Transverse colon (tissue), 4 donors: ENCODE data around the gene C1orf174. TPM values are rescaled to one million over a fixed set of nuclear protein-coding genes. Genes with fewer than 3 reads are reported as not detected.
A peak's percentile ranks its signal among the peaks of the same experiment; 100 is the strongest.

Experiments used
- DNase-seq: peaks from one replicate; pipeline ENCODE4 v3.0.0-alpha.2; 2019
- H3K27ac ChIP-seq, 4 donors: fragments of 200-600 bp; sonication (generic); 2 replicates each; pipeline ENCODE4 v1.5.1; 2016 to 2018; ENCODE audit warnings: inconsistent platforms in 4 of 4
- H3K27me3 ChIP-seq: fragments of 200-600 bp; sonication (generic); 2 replicates; pipeline ENCODE4 v1.5.1; 2017; ENCODE audit warnings: inconsistent platforms
- H3K36me3 ChIP-seq, 4 donors: fragments of 200-600 bp; sonication (generic); 2 replicates each; pipeline ENCODE4 v1.5.1; 2017 to 2019; ENCODE audit warnings: inconsistent platforms in 4 of 4
- H3K4me1 ChIP-seq, 4 donors: fragments of 200-600 bp; sonication (generic); 2 replicates each; pipeline ENCODE4 v1.5.1; 2017 to 2020; ENCODE audit warnings: inconsistent platforms in 4 of 4
- H3K4me3 ChIP-seq, 4 donors: fragments of 200-600 bp; sonication (generic); 1 replicate in 1 of 4; 2 replicates in 3 of 4; pipeline versions ENCODE4 v1.5.1 to v1.6.1; 2017 to 2019; ENCODE audit warnings: inconsistent platforms in 4 of 4
- H3K9me3 ChIP-seq, 2 donors: fragments of 200-600 bp; sonication (generic); 2 replicates each; pipeline ENCODE4 v1.5.1; 2017 to 2019; ENCODE audit warnings: inconsistent platforms in 2 of 2
- CTCF ChIP-seq, 5 experiments: fragments of 200-600 bp in 3 of 5; fragments of 450-650 bp in 2 of 5; sonication (generic) in 3 of 5; IDR thresholded peaks; 1 replicate in 2 of 5; 2 replicates in 3 of 5; pipeline ENCODE4 v1.5.1; 2016 to 2017; ENCODE audit warnings: antibody characterized with exemption in 5 of 5, inconsistent platforms in 3 of 5, mild to moderate bottlenecking in 2 of 5, moderate library complexity in 1 of 5
- EP300 ChIP-seq: sonication (generic); formaldehyde crosslinking; IDR thresholded peaks from one replicate; pipeline ENCODE4 v1.6.1; 2017; ENCODE audit warnings: antibody characterized with exemption, low read depth
- POLR2A ChIP-seq: fragments of 450-650 bp; IDR thresholded peaks from one replicate; pipeline ENCODE4 v1.6.1; 2016; ENCODE audit warnings: antibody characterized with exemption, mild to moderate bottlenecking, moderate library complexity
- POLR2AphosphoS5 ChIP-seq, 3 donors: sonication (generic); formaldehyde crosslinking; IDR thresholded peaks; one replicate each; pipeline ENCODE4 v1.6.1; 2016; ENCODE audit warnings: antibody characterized with exemption in 3 of 3
- WGBS, 2 donors: methylation state at CpG; one replicate each; pipeline ENCODE4 v1.1.5; 2018; ENCODE audit warnings: low coverage in 1 of 2; 5-methylcytosine and 5-hydroxymethylcytosine counted together
- in situ Hi-C, 4 donors: fragments of 200-750 bp; cut with MboI; loops; one replicate each; pipeline versions ENCODE4 v1.15.0 to v1.15.1; 2017; ENCODE audit warnings: low sequenced_read_pairs in 3 of 4, low pct_ligation_motif_present in 1 of 4, low pct_unique_long_range_greater_than_20kb in 1 of 4
- intact Hi-C: fragments of 100-400 bp; cut with DNase I; formaldehyde crosslinking; loops from one replicate; pipeline ENCODE4 v1.15.1; 2023; ENCODE audit warnings: low total_unique reads
- total RNA-seq, 4 donors: library from RNA; depleted of rRNA; stranded (reverse); fragments of >200 nt; gene quantifications; one replicate each; pipeline ENCODE4 v1.1.0, GENCODE V29; 2016

Gene C1orf174
- total RNA-seq: 10 to 100 TPM; 23.5 to 45.4 (median 36.6) TPM

- Histone ChIP-seq H3K27me3 (no peaks in the 10 kb centered on the region), H3K27ac (peak within 1 kb of the TSS; percentile 89 to 100 (median 98)), H3K4me3 (peak within 1 kb of the TSS; percentile 80 to 96 (median 90)), H3K36me3 (no peaks in the 10 kb centered on the region), H3K9me3 (peaks cover 0 to 10% of the 10 kb centered on the region in 2 donors), H3K4me1 (peaks cover 7 to 28% (median 23%) of the 10 kb centered on the region in 4 donors)
- in situ Hi-C loops (no loop called here), intact Hi-C loops (no loop called here)
- whole genome bisulfite sequencing, 2 donors: 0% methylated on average over 54 of the region's 58 CpGs; no CpG with 5 or more reads in 1 of the 2 donors
- peak; percentile 96 for DNase-seq
- TF ChIP-seq CTCF (IDR thresholded peaks at IDR 0.05): no peak
- TF ChIP-seq POLR2A: peak; percentile 72
- no peak for TF ChIP-seq EP300
- peak; percentile 8 to 81 (median 78) for TF ChIP-seq POLR2AphosphoS5 (IDR thresholded peaks at IDR 0.05)
Observed at GRCh38 chr1:3900150-3900968, at the start of gene C1orf174. C1orf174 (minus strand) TSS chr1:3900272; CDS start chr1:3900186, 86 bp downstream.

GRCh38 chr1:3948344-3948743, 48.3 kb upstream of the C1orf174 start:
- intact Hi-C loops (no loop called here), in situ Hi-C loops (no loop called here)
- no peak overlapping the region for H3K4me3 ChIP-seq
- no peak overlapping the region for H3K27ac ChIP-seq
- TF ChIP-seq POLR2AphosphoS5 (IDR thresholded peaks at IDR 0.05) (no peak), CTCF (IDR thresholded peaks at IDR 0.05) (no peak), POLR2A (no peak), EP300 (no peak)
- peaks cover 4% of the 10 kb centered on the region for H3K27me3 ChIP-seq
- no peaks in the 10 kb centered on the region for H3K36me3 ChIP-seq
- no peaks in the 10 kb centered on the region for H3K4me1 ChIP-seq
- H3K9me3 ChIP-seq: no peaks in the 10 kb centered on the region
- no peak for DNase-seq
- 67 to 70% methylated on average over 1 to 9 of the region's 9 CpGs for WGBS, 2 donors

- in situ Hi-C loops: no loop called here
Observed at GRCh38 chr1:3945916-3946840, 46.1 kb upstream of the C1orf174 start.

More at GRCh38 chr1:3945916-3946840, 46.1 kb upstream of the C1orf174 start:
- Histone ChIP-seq H3K4me3 (no peak overlapping the region), H3K9me3 (no peaks in the 10 kb centered on the region), H3K27ac (no peak overlapping the region), H3K4me1 (no peaks in the 10 kb centered on the region), H3K27me3 (no peaks in the 10 kb centered on the region), H3K36me3 (no peaks in the 10 kb centered on the region)
- DNase-seq: no peak
- TF ChIP-seq POLR2A (no peak), POLR2AphosphoS5 (IDR thresholded peaks at IDR 0.05) (no peak), EP300 (no peak), CTCF (IDR thresholded peaks at IDR 0.05) (no peak)
- intact Hi-C loops: no loop called here
- WGBS, 2 donors: 88% methylated on average over 21 of the region's 22 CpGs; no CpG with 5 or more reads in 1 of the 2 donors
